ENCODE results near the gene MIX23.

- TF ChIP-seq CTCF (conservative IDR thresholded peaks at IDR 0.05; ENCODE audit: low read length) = peak; percentile 72
- TF ChIP-seq EZH2phosphoT487 (IDR thresholded peaks at IDR 0.05; ENCODE audit: borderline replicate concordance) = no peak
These were observed 26.6 kb downstream of the MIX23 start for GRCh38 chr3:122356402-122356801.
